Caco-2 (cell line): ENCODE measurements around the gene BMERB1. TPM values are rescaled to one million over a fixed set of nuclear protein-coding genes. Genes with fewer than 3 reads are reported as not detected.
"Not testable (repeated sequence)": the region's sequence is repeated elsewhere in the genome, so short reads cannot be mapped to it uniquely, and the experiment has no call there.

Source experiments
- BruUV-seq: library from RNA; stranded (reverse); fragments of 400-500 nt; replicated peaks from 2 replicates; lab custom pipeline; 2021; lab: Mats Ljungman, UMichigan
- CTCF ChIA-PET: fragments of 300-600 bp; sonication (Branson Sonifier 250); formaldehyde crosslinking; loops from one replicate; lab custom pipeline; 2022; ENCODE audit warnings: antibody characterized with exemption; lab: Charles Lee
- POLR2A ChIA-PET: fragments of 300-600 bp; sonication (Branson Sonifier 250); formaldehyde crosslinking; loops from one replicate; lab custom pipeline; 2022; ENCODE audit warnings: antibody characterized with exemption; lab: Charles Lee
- DNase-seq, 2 experiments: peaks; one replicate each; pipeline versions ENCODE4 v3.0.0 to v3.0.0-alpha.2; 2020 to 2022
- H3K27me3 ChIP-seq: replicated peaks from 2 replicates; pipeline ENCODE4 v1.6.0; 2011; ENCODE audit warnings: low read length; ENCODE audit not compliant: control insufficient read depth, insufficient read depth
- H3K36me3 ChIP-seq: 2 replicates; pipeline ENCODE4 v1.5.1; 2011; ENCODE audit warnings: low read length; ENCODE audit not compliant: control insufficient read depth, insufficient read depth
- H3K4me1 ChIP-seq: fragments of 250-450 bp; sonication (Bioruptor Pico); 2 replicates; pipeline ENCODE4 v1.5.1; 2020; ENCODE audit warnings: mild to moderate bottlenecking
- H3K4me3 ChIP-seq: 2 replicates; pipeline ENCODE4 v1.5.1; 2011; ENCODE audit warnings: low read depth, mild to moderate bottlenecking, control low read depth, low read length
- H3K9me3 ChIP-seq: fragments of 250-450 bp; sonication (Bioruptor Pico); 2 replicates; pipeline ENCODE4 v1.5.1; 2020; ENCODE audit warnings: mild to moderate bottlenecking, moderate library complexity
- H3K27ac Mint-ChIP-seq: one replicate; pipeline ENCODE4 v1.8.0; 2022; ENCODE audit warnings: mixed read lengths; ENCODE audit not compliant: unreplicated experiment
- H3K27me3 Mint-ChIP-seq: one replicate; pipeline ENCODE4 v1.8.0; 2022; ENCODE audit warnings: mixed read lengths; ENCODE audit not compliant: insufficient read depth, unreplicated experiment
- H3K36me3 Mint-ChIP-seq: one replicate; pipeline ENCODE4 v1.8.0; 2022; ENCODE audit warnings: mild to moderate bottlenecking, mixed read lengths; ENCODE audit not compliant: insufficient read depth, unreplicated experiment
- H3K4me1 Mint-ChIP-seq: one replicate; pipeline ENCODE4 v1.8.0; 2022; ENCODE audit warnings: low read depth, mixed read lengths; ENCODE audit not compliant: unreplicated experiment
- H3K4me3 Mint-ChIP-seq: one replicate; pipeline ENCODE4 v1.8.0; 2022; ENCODE audit warnings: mild to moderate bottlenecking, moderate library complexity, mixed read lengths; ENCODE audit not compliant: unreplicated experiment
- H3K9me3 Mint-ChIP-seq: one replicate; pipeline ENCODE4 v1.8.0; 2022; ENCODE audit warnings: mixed read lengths; ENCODE audit not compliant: unreplicated experiment
- intact Hi-C: fragments of 100-400 bp; cut with micrococcal nuclease; formaldehyde crosslinking; loops from one replicate; pipeline ENCODE4 v1.10.0; 2022; ENCODE audit not compliant: unreplicated experiment
- total RNA-seq: library from RNA; stranded (reverse); gene quantifications from 2 replicates; pipeline ENCODE4 v1.2.3, GENCODE V29; 2022
- TF ChIP-seq, protein P1 (sequence below), 2 experiments: fragments of 200-600 bp in 1 of 2; IDR thresholded peaks; 1 replicate in 1 of 2; 2 replicates in 1 of 2; pipeline versions ENCODE4 v1.5.1 to v1.8.0; 2011 to 2022; ENCODE audit warnings: antibody characterized with exemption in 1 of 2, control low read depth in 1 of 2, inconsistent platforms in 1 of 2, low read depth in 1 of 2, low read length in 1 of 2, mild to moderate bottlenecking in 1 of 2, moderate library complexity in 1 of 2; ENCODE audit not compliant: insufficient read depth in 1 of 2, severe bottlenecking in 1 of 2, unreplicated experiment in 1 of 2

The BMERB1 gene
- total RNA-seq, 1 experiment from 2014 or later = not detected

DNA sequence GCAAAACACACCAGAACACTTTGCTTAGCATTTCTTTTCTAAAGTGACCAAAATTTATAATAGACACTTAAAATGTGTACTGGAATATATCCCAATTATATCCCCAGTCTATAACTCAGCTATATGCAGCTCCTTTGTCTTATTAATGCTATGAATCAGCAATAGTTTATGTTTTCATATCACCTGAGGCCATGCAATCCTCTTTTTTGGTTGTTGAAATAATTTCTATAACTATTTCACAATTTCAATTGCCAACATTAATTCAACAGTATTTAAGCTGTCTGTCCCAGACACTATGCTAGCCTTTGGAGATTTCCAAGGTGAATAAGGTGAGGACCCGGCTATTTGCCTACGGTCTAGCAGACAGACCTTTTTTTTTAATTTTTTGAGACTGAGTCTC, 17.2 kb upstream of the BMERB1 start:
- DNase-seq = no peak
- Histone ChIP-seq H3K4me1 (no peaks in the 10 kb centered on the region), H3K36me3 (no peaks in the 10 kb centered on the region), H3K27me3 (no peaks in the 10 kb centered on the region), H3K9me3 (no peaks in the 10 kb centered on the region), H3K4me3 (no peak overlapping the region)
- ChIA-PET CTCF (interaction anchor here (1.5 kb wide), 1 partner anchor 133 kb away, joined by 3 read pairs; no protein-coding TSS in a partner anchor), POLR2A (no interaction called here)
- Mint-ChIP-seq H3K9me3 (no peaks in the 10 kb centered on the region), H3K4me1 (no peaks in the 10 kb centered on the region), H3K4me3 (no peak overlapping the region), H3K27me3 (no peaks in the 10 kb centered on the region), H3K27ac (no peak overlapping the region), H3K36me3 (peaks cover 5% of the 10 kb centered on the region)
- no TSS peak for BruUV-seq
- intact Hi-C loops = no loop called here
- TF ChIP-seq, protein P1, sequence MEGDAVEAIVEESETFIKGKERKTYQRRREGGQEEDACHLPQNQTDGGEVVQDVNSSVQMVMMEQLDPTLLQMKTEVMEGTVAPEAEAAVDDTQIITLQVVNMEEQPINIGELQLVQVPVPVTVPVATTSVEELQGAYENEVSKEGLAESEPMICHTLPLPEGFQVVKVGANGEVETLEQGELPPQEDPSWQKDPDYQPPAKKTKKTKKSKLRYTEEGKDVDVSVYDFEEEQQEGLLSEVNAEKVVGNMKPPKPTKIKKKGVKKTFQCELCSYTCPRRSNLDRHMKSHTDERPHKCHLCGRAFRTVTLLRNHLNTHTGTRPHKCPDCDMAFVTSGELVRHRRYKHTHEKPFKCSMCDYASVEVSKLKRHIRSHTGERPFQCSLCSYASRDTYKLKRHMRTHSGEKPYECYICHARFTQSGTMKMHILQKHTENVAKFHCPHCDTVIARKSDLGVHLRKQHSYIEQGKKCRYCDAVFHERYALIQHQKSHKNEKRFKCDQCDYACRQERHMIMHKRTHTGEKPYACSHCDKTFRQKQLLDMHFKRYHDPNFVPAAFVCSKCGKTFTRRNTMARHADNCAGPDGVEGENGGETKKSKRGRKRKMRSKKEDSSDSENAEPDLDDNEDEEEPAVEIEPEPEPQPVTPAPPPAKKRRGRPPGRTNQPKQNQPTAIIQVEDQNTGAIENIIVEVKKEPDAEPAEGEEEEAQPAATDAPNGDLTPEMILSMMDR (IDR thresholded peaks at IDR 0.05; ENCODE audit: insufficient read depth in 1 of 2, low read depth in 1 of 2, low read length in 1 of 2, severe bottlenecking in 1 of 2, unreplicated experiment in 1 of 2) = no peak

DNA sequence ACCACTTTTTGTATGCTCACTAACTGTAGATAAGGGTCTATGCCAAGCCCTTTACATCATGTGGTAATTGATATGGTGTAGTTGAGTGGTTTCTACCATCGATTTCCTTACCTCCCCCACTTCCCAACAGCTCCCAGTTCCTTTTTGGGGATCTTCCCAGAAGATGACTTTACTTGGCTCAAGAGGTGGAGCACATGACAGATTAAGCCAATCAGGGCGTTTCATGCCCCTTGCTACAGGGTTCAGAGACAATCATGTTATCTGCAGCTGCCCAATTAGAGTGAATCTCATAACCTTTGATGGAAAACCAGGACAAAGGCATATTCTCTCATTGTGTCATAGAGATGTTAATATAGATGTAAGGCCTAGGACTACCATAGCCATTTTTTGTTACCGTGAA, 16.2 kb upstream of the BMERB1 start:
- no peak overlapping the region for H3K27ac Mint-ChIP-seq
- no peaks in the 10 kb centered on the region for H3K27me3 Mint-ChIP-seq
- Histone ChIP-seq H3K36me3 (no peaks in the 10 kb centered on the region), H3K27me3 (no peaks in the 10 kb centered on the region), H3K9me3 (no peaks in the 10 kb centered on the region), H3K4me3 (no peak overlapping the region), H3K4me1 (no peaks in the 10 kb centered on the region)
- TF ChIP-seq, protein P1 (IDR thresholded peaks at IDR 0.05; ENCODE audit: insufficient read depth in 1 of 2, low read depth in 1 of 2, low read length in 1 of 2, severe bottlenecking in 1 of 2, unreplicated experiment in 1 of 2) = no peak
- H3K36me3 Mint-ChIP-seq = peaks cover 5% of the 10 kb centered on the region
- no peaks in the 10 kb centered on the region for H3K4me1 Mint-ChIP-seq
- ChIA-PET CTCF (interaction anchor here (1.5 kb wide), 1 partner anchor 132 kb away, joined by 3 read pairs; no protein-coding TSS in a partner anchor), POLR2A (no interaction called here)
- H3K9me3 Mint-ChIP-seq = no peaks in the 10 kb centered on the region
- intact Hi-C loops = no loop called here
- no peak for DNase-seq
- BruUV-seq = no TSS peak
- no peak overlapping the region for H3K4me3 Mint-ChIP-seq

DNA sequence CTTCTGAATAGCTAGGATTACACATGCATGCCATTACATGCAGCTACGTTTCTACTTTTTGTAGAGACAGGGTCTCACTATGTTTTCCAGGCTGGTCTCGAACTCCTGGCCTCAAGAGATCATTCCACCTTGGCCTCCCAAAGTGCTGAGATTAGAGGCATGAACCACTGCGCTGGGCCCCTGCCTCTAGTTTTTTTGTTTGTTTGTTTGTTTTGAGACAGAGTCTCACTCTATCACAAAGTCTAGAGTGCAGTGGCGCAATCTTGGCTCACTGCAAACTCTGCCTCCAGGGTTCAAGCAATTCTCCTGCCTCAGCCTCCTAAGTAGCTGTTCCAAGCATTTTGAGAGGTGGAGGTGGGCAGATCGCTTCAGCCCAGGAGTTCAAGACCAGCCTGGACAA, 12.7 kb upstream of the BMERB1 start:
- H3K4me3 ChIP-seq, H3K4me3 Mint-ChIP-seq, H3K27ac Mint-ChIP-seq, H3K36me3 ChIP-seq, H3K9me3 ChIP-seq, H3K4me1 ChIP-seq, H3K9me3 Mint-ChIP-seq, intact Hi-C loops, CTCF ChIA-PET, H3K36me3 Mint-ChIP-seq, BruUV-seq, DNase-seq, H3K4me1 Mint-ChIP-seq, H3K27me3 ChIP-seq, H3K27me3 Mint-ChIP-seq, POLR2A ChIA-PET: not testable (repeated sequence)

DNA sequence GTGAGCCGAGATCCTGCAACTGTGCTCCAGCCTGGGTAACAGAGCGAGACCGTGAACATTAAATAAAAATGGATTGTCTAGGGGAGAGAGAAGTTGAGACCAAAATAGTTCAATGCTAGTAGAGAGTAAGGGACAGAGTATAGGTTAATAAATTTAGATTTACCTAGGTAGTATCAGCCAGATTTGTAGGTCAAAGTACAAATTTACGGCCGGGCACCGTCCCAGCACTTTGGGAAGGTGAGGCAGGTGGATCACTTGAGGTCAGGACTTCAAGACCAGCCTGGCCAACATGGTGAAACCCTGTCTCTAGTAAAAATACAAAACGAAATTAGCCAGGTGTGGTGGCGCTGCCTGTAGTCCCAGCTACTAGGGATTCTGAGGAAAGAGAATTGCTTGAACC, 12.2 kb upstream of the BMERB1 start:
- no peak for DNase-seq
- H3K4me3 Mint-ChIP-seq = no peak overlapping the region
- no peaks in the 10 kb centered on the region for H3K4me1 Mint-ChIP-seq
- H3K36me3 Mint-ChIP-seq = peaks cover 5% of the 10 kb centered on the region
- TF ChIP-seq, protein P1 (IDR thresholded peaks at IDR 0.05; ENCODE audit: insufficient read depth in 1 of 2, low read depth in 1 of 2, low read length in 1 of 2, severe bottlenecking in 1 of 2, unreplicated experiment in 1 of 2) = no peak
- no peak overlapping the region for H3K27ac Mint-ChIP-seq
- Histone ChIP-seq H3K27me3 (no peaks in the 10 kb centered on the region), H3K4me3 (no peak overlapping the region), H3K9me3 (no peaks in the 10 kb centered on the region), H3K4me1 (no peaks in the 10 kb centered on the region), H3K36me3 (no peaks in the 10 kb centered on the region)
- no peaks in the 10 kb centered on the region for H3K27me3 Mint-ChIP-seq
- ChIA-PET POLR2A (no interaction called here), CTCF (interaction anchor here (0.6 kb wide), 1 partner anchor 125 kb away, joined by 3 read pairs; no protein-coding TSS in a partner anchor)
- H3K9me3 Mint-ChIP-seq = no peaks in the 10 kb centered on the region
- BruUV-seq = no TSS peak
- intact Hi-C loops = no loop called here
